K562 (cell line): ENCODE results near the gene RGS6. TPM values are rescaled to one million over a fixed set of nuclear protein-coding genes. Genes with fewer than 3 reads are reported as not detected.

Experiments
- ATAC-seq: fragments of 200-7000 bp; cut with Tn5 transposase; 3 replicates; pipeline ENCODE4 v1.9.1; 2020; ENCODE audit warnings: moderate library complexity
- Bru-seq: library from RNA; stranded (reverse); fragments of 400-500 nt; gene quantifications from one replicate; lab custom pipeline; 2021; lab: Mats Ljungman, UMichigan
- BruChase-seq, 2 experiments: library from RNA; stranded (reverse); fragments of 400-500 nt; gene quantifications; one replicate each; lab custom pipeline; 2021; lab: Mats Ljungman, UMichigan
- BruUV-seq: library from RNA; stranded (reverse); fragments of 400-500 nt; replicated peaks from 2 replicates; lab custom pipeline; 2021; lab: Mats Ljungman, UMichigan
- CTCF ChIA-PET: fragments of 300-600 bp; formaldehyde crosslinking; extraction: SDS; loops from one replicate; lab custom pipeline; 2021; ENCODE audit warnings: low intra/inter-chr PET ratio; lab: Yijun Ruan, JAX
- POLR2A ChIA-PET: fragments of 300-600, 350-650 bp; sonication (Branson Sonifier 250); formaldehyde crosslinking; extraction: SDS; loops from one replicate; lab custom pipeline; 2021; ENCODE audit warnings: antibody characterized with exemption, inconsistent platforms; lab: Yijun Ruan, JAX
- DNase-seq, 4 experiments: peaks; one replicate each; pipeline versions ENCODE4 v3.0.0 to v3.0.0-alpha.2; 2011 to 2018; ENCODE audit warnings: low spot score in 3 of 4, mixed read lengths in 3 of 4; ENCODE audit errors: extremely low read depth in 1 of 4
- FAIRE-seq: peaks from 2 replicates; lab custom pipeline; 2011; peaks lifted over from hg19 to GRCh38; lab: Jason Lieb, UNC
- H2AFZ ChIP-seq: 2 replicates; pipeline ENCODE4 v1.6.0; 2011; ENCODE audit warnings: low read depth, low read length, control low read depth, inconsistent platforms
- H3K27ac ChIP-seq: fragments of 200-600 bp; 3 replicates; pipeline ENCODE4 v1.8.0; 2011; ENCODE audit warnings: low read depth, mild to moderate bottlenecking, control low read depth, inconsistent platforms, low read length, moderate library complexity, mixed read lengths; ENCODE audit errors: extremely low read depth
- H3K27me3 ChIP-seq, 2 experiments: fragments of 300-600 bp in 1 of 2; 2 replicates in 1 of 2; 3 replicates in 1 of 2; pipeline versions ENCODE4 v1.6.0 to v1.8.0; 2011; ENCODE audit warnings: inconsistent platforms in 2 of 2, low read length in 2 of 2, mild to moderate bottlenecking in 1 of 2, mixed read lengths in 1 of 2, moderate library complexity in 1 of 2; ENCODE audit not compliant: control insufficient read depth in 2 of 2, insufficient read depth in 2 of 2
- H3K36me3 ChIP-seq: fragments of 300-600 bp; 3 replicates; pipeline ENCODE4 v1.8.0; 2011; ENCODE audit warnings: mild to moderate bottlenecking, low read length, inconsistent platforms; ENCODE audit not compliant: control insufficient read depth, insufficient read depth
- H3K4me1 ChIP-seq, 2 experiments: fragments of 200-600 bp in 1 of 2; replicated peaks in 1 of 2; 2 replicates in 1 of 2; 3 replicates in 1 of 2; pipeline versions ENCODE4 v1.5.1 to v1.8.0; 2011; ENCODE audit warnings: inconsistent platforms in 2 of 2, low read length in 2 of 2, mild to moderate bottlenecking in 1 of 2, mixed read lengths in 1 of 2, moderate library complexity in 1 of 2; ENCODE audit not compliant: control insufficient read depth in 2 of 2, insufficient read depth in 2 of 2
- H3K4me2 ChIP-seq: 2 replicates; pipeline ENCODE4 v1.6.1; 2011; ENCODE audit warnings: low read length, control low read depth, inconsistent platforms, mixed read lengths; ENCODE audit not compliant: insufficient read depth
- H3K4me3 ChIP-seq: fragments of 200-600 bp; sonication (generic), shearing (Covaris generic); 2 replicates; pipeline ENCODE4 v1.5.1; 2016; ENCODE audit warnings: control low read depth, inconsistent platforms
- H3K79me2 ChIP-seq: fragments of 200-600 bp; 3 replicates; pipeline ENCODE4 v1.8.0; 2011; ENCODE audit warnings: low read length, inconsistent platforms; ENCODE audit not compliant: control insufficient read depth, insufficient read depth
- H3K9ac ChIP-seq, 2 experiments: 2 replicates each; pipeline versions ENCODE4 v1.6.0 to v1.6.1; 2011; ENCODE audit warnings: low read depth in 2 of 2, low read length in 2 of 2, control low read depth in 1 of 2, inconsistent platforms in 1 of 2, mild to moderate bottlenecking in 1 of 2, mixed read lengths in 1 of 2; ENCODE audit not compliant: insufficient read depth in 1 of 2
- H3K9me1 ChIP-seq: one replicate; pipeline ENCODE4 v1.6.0; 2011; ENCODE audit warnings: inconsistent platforms, mild to moderate bottlenecking, low read length, moderate library complexity; ENCODE audit not compliant: control insufficient read depth, insufficient read depth
- H3K9me3 ChIP-seq: replicated peaks from 2 replicates; pipeline ENCODE4 v1.5.1; 2011; ENCODE audit warnings: low read depth, low read length, inconsistent platforms; ENCODE audit not compliant: control insufficient read depth, insufficient read depth
- H4K20me1 ChIP-seq: replicated peaks from 2 replicates; pipeline ENCODE4 v1.6.1; 2011; ENCODE audit warnings: low read length, inconsistent platforms, mixed read lengths; ENCODE audit not compliant: control insufficient read depth, insufficient read depth
- BRD9 ChIP-seq: fragments of 450-650 bp; IDR thresholded peaks from 2 replicates; pipeline ENCODE4 v1.6.1; 2018; ENCODE audit warnings: low read depth; ENCODE audit not compliant: partially characterized antibody
- CBX8 ChIP-seq: fragments of 200-600 bp; sonication (generic); IDR thresholded peaks from 2 replicates; pipeline ENCODE4 v1.6.1; 2012; ENCODE audit warnings: borderline replicate concordance, mixed run types, low read depth, mild to moderate bottlenecking, moderate library complexity, mixed read lengths, low read length, control low read depth, inconsistent platforms; ENCODE audit not compliant: poor library complexity, severe bottlenecking; ENCODE audit errors: extremely low read depth
- CHCHD3 ChIP-seq: fragments of 250-450 bp; sonication (Bioruptor Pico); IDR thresholded peaks from 2 replicates; pipeline ENCODE4 v2.1.2; 2022; ENCODE audit warnings: mild to moderate bottlenecking
- CLOCK ChIP-seq: fragments of 250-450 bp; sonication (Bioruptor Pico); IDR thresholded peaks from 2 replicates; pipeline ENCODE4 v1.4.0; 2020; ENCODE audit warnings: mild to moderate bottlenecking, moderate library complexity, borderline replicate concordance
- EZH2 ChIP-seq: IDR thresholded peaks from 2 replicates; pipeline ENCODE4 v1.6.1; 2012; ENCODE audit warnings: low read depth, mild to moderate bottlenecking, inconsistent platforms, low read length, borderline replicate concordance
- THRB ChIP-seq: fragments of 450-650 bp; formaldehyde crosslinking; conservative IDR thresholded peaks from 2 replicates; pipeline ENCODE4 v1.4.0; 2022; ENCODE audit warnings: mild to moderate bottlenecking, missing genetic modification characterization
- TRIM25 ChIP-seq: fragments of 450-650 bp; IDR thresholded peaks from 2 replicates; pipeline ENCODE4 v1.7.0; 2016; ENCODE audit warnings: borderline replicate concordance
- ZKSCAN1 ChIP-seq: fragments of 150-350 bp; IDR thresholded peaks from 2 replicates; pipeline ENCODE4 v1.6.1; 2016; ENCODE audit warnings: low read depth, low read length
- ZNF134 ChIP-seq: fragments of 250-450 bp; sonication (Bioruptor Pico); conservative IDR thresholded peaks from 2 replicates; pipeline ENCODE4 v1.4.0; 2020
- ZNF140 ChIP-seq: fragments of 250-450 bp; sonication (Bioruptor Pico); IDR thresholded peaks from 2 replicates; pipeline ENCODE4 v1.8.0; 2021; ENCODE audit warnings: moderate library complexity, mild to moderate bottlenecking, inconsistent platforms
- ZNF785 ChIP-seq: fragments of 250-450 bp; sonication (Bioruptor Pico); IDR thresholded peaks from 2 replicates; pipeline ENCODE4 v1.4.0; 2020; ENCODE audit warnings: mild to moderate bottlenecking
- ZZZ3 ChIP-seq: fragments of 450-650 bp; IDR thresholded peaks from 2 replicates; pipeline ENCODE4 v1.6.1; 2016; ENCODE audit warnings: antibody characterized with exemption, mild to moderate bottlenecking, moderate library complexity
- WGBS: fragments of 100-300 bp; shearing (Covaris generic); methylation state at CpG from one replicate; pipeline ENCODE4 v1.1.6; 2016; ENCODE audit warnings: low coverage, mixed read lengths; ENCODE audit not compliant: insufficient coverage; ENCODE audit errors: missing lambda C conversion rate; 5-methylcytosine and 5-hydroxymethylcytosine counted together
- in situ Hi-C: fragments of 300-500 bp; cut with MboI; formaldehyde crosslinking; loops from 4 replicates; pipeline ENCODE4 v1.15.0; 2018; ENCODE audit warnings: inconsistent platforms, mixed read lengths
- intact Hi-C: fragments of 100-400 bp; cut with micrococcal nuclease; formaldehyde crosslinking; loops from 2 replicates; pipeline ENCODE4 v1.14.2; 2022
- long read RNA-seq, 3 experiments: library from polyadenylated mRNA in 2 of 3; library from RNA in 1 of 3; unstranded in 2 of 3; stranded (forward) in 1 of 3; transcript quantifications; one replicate each; pipeline ENCODE4 v2.0.0, GENCODE V29; 2019 to 2022
- polyA minus RNA-seq, 3 experiments: library from RNA; depleted of rRNA, polyadenylated mRNA; stranded (reverse); fragments of >200 nt; gene quantifications; 2 replicates each; pipeline ENCODE4 v1.2.3, GENCODE V29; 2011
- polyA plus RNA-seq, 8 experiments: library from polyadenylated mRNA; depleted of rRNA in 4 of 8; stranded (reverse) in 5 of 8; unstranded in 3 of 8; fragments of >200 nt; fragmentation: Nextera tagmentation in 2 of 8; fragmentation: Illumina TruSeq in 1 of 8; extraction: Ambion mirVana in 2 of 8; extraction: Trizol in 1 of 8; gene quantifications; 2 replicates each; pipeline versions ENCODE4 v1.2.1 to v1.2.3, GENCODE V29; 2011 to 2014; ENCODE audit warnings: inconsistent platforms in 1 of 8, missing spikeins in 1 of 8
- total RNA-seq, 7 experiments: library from RNA; depleted of rRNA in 6 of 7; stranded (reverse); fragments of >200 nt in 6 of 7; fragmentation: Illumina TruSeq in 2 of 7; extraction: Trizol in 2 of 7; gene quantifications; 2 replicates each; pipeline versions ENCODE4 v1.2.1 to v1.2.3, GENCODE V29; 2011 to 2021; ENCODE audit warnings: low replicate concordance in 1 of 7

The RGS6 gene
- not detected in 2 replicates for total RNA-seq (2011; cell fraction: chromatin; rRNA removed; ENCODE audit: low replicate concordance)
- total RNA-seq (2011; cell fraction: nucleolus; rRNA removed): not detected in 2 replicates
- not detected in 2 replicates for total RNA-seq (2011; cell fraction: nucleoplasm; rRNA removed)
- total RNA-seq (2014; rRNA removed) (not detected in 2 replicates), total RNA-seq (2014; rRNA removed; fragmentation: Illumina TruSeq; extraction: Trizol) (not detected in 2 replicates), total RNA-seq (2015; rRNA removed; fragmentation: Illumina TruSeq; extraction: Trizol) (not detected in 2 replicates), total RNA-seq (2021) (not detected in 2 replicates), polyA plus RNA-seq (2011; rRNA removed) (not detected in 2 replicates), polyA plus RNA-seq (2014; fragmentation: Illumina TruSeq; extraction: Trizol) (not detected in 2 replicates), polyA plus RNA-seq (2014; fragmentation: Nextera tagmentation; extraction: Ambion mirVana) (not detected), polyA plus RNA-seq (2014; rRNA removed) (not detected in 2 replicates), polyA minus RNA-seq (2011; rRNA and poly(A)+ RNA removed) (not detected in 2 replicates), Bru-seq, nascent RNA (percentile 3 among the genes with signal in this experiment), BruChase-seq, experiment 1, labeled RNA remaining after a 2-hour chase (percentile 5 among the genes with signal in this experiment), BruChase-seq, experiment 2, labeled RNA remaining after a 6-hour chase (percentile 7 among the genes with signal in this experiment)
- not detected in 2 replicates for polyA plus RNA-seq (2011; cell fraction: cytosol; rRNA removed)
- polyA plus RNA-seq (2011; cell fraction: nucleus; rRNA removed): not detected in 2 replicates
- polyA plus RNA-seq (2012): not detected in 2 replicates
- polyA minus RNA-seq (2011; cell fraction: cytosol; rRNA and poly(A)+ RNA removed): not detected in 2 replicates
- polyA minus RNA-seq (2011; cell fraction: nucleus; rRNA and poly(A)+ RNA removed): not detected in 2 replicates
- long read RNA-seq, experiment 1: 0 reads
- long read RNA-seq, experiment 2: 0 reads
- long read RNA-seq, experiment 3: 0 reads

GRCh38 chr14:71932229-71932981 is at the start of gene RGS6:
Gene RGS6 (plus strand): TSS chr14:71932429.
- Histone ChIP-seq H2AFZ (no peak within 1 kb of the TSS), H3K27me3 (no peaks in the 10 kb centered on the region), H3K4me3 (no peak within 1 kb of the TSS), H3K4me1 (no peaks in the 10 kb centered on the region), H3K9me1 (no peaks in the 10 kb centered on the region), H3K9ac (no peak within 1 kb of the TSS), H3K4me2 (no peak within 1 kb of the TSS), H3K9me3 (no peaks in the 10 kb centered on the region; the same call in 1 of the 2 replicates), H3K79me2 (no peaks in the 10 kb centered on the region), H4K20me1 (no peaks in the 10 kb centered on the region), H3K27ac (no peak within 1 kb of the TSS), H3K36me3 (no peaks in the 10 kb centered on the region)
- WGBS: 23% methylated on average over 10 of the region's 92 CpGs
- intact Hi-C loops: no loop called here
- ATAC-seq: no peak; the same call in 2 of the 3 replicates
- in situ Hi-C loops: no loop called here
- CTCF ChIA-PET: no interaction called here
- POLR2A ChIA-PET: no interaction called here
- BruUV-seq: no TSS peak
- DNase-seq: no peak
- no peak for FAIRE-seq
- TF ChIP-seq ZNF134 (CRISPR knock-in tag) (no peak), CBX8 (no peak), TRIM25 (no peak), CHCHD3 (CRISPR knock-in tag) (no peak), EZH2 (no peak), ZNF140 (no peak), ZKSCAN1 (no peak), CLOCK (CRISPR knock-in tag) (no peak), THRB (CRISPR knock-in tag) (no peak), BRD9 (no peak), ZNF785 (no peak), ZZZ3 (no peak)
